HCT116 (cell line): ENCODE results near the gene CDCA4. TPM values are rescaled to one million over a fixed set of nuclear protein-coding genes. Genes with fewer than 3 reads are reported as not detected.

Experiments
- ATAC-seq: fragments of 200-7000 bp; cut with Tn5 transposase; 2 replicates; pipeline ENCODE4 v1.9.1; 2020; ENCODE audit warnings: mild to moderate bottlenecking, moderate library complexity
- BruUV-seq: library from RNA; stranded (reverse); fragments of 400-500 nt; replicated peaks from 2 replicates; lab custom pipeline; 2021; lab: Mats Ljungman, UMichigan
- CTCF ChIA-PET: fragments of 300-600 bp; sonication (Branson Sonifier 250); formaldehyde crosslinking; loops from one replicate; lab custom pipeline; 2021; ENCODE audit warnings: antibody characterized with exemption; lab: Charles Lee
- POLR2A ChIA-PET: fragments of 300-600, 350-600 bp; sonication (Branson Sonifier 250); formaldehyde crosslinking; loops from one replicate; lab custom pipeline; 2021; ENCODE audit warnings: antibody characterized with exemption; lab: Charles Lee
- RAD21 ChIA-PET, 2 experiments: fragments of 300-600 bp; sonication (Branson Sonifier 250); formaldehyde crosslinking; loops; one replicate each; lab custom pipeline; 2023; ENCODE audit warnings: low total read pairs in 2 of 2; ENCODE audit not compliant: uncharacterized antibody in 2 of 2, unreplicated experiment in 2 of 2, low non-redundant PET in 1 of 2; lab: Charles Lee
- DNase-seq: peaks from one replicate; pipeline ENCODE4 v3.0.0-alpha.2; 2010; ENCODE audit warnings: low read depth, low spot score
- H2AFZ ChIP-seq: fragments of 200-600 bp; shearing (Covaris generic), sonication (generic); 2 replicates; pipeline ENCODE4 v1.6.1; 2017; ENCODE audit warnings: low read depth, mixed run types, mixed read lengths, antibody characterized with exemption, low read length; ENCODE audit not compliant: poor library complexity, severe bottlenecking
- H3K27ac ChIP-seq: 2 replicates; pipeline ENCODE4 v1.5.1; 2012; ENCODE audit warnings: low read depth, low read length
- H3K27me3 ChIP-seq: fragments of 200-600 bp; sonication (generic); 2 replicates; pipeline ENCODE4 v1.6.1; 2016; ENCODE audit warnings: mixed run types, low read length, mixed read lengths; ENCODE audit not compliant: insufficient read depth
- H3K36me3 ChIP-seq, 2 experiments: fragments of 200-500 bp in 1 of 2; fragments of 200-600 bp in 1 of 2; sonication (Bioruptor generic) in 1 of 2; sonication (generic) in 1 of 2; 2 replicates each; pipeline versions ENCODE4 v1.5.1 to v1.6.1; 2014 to 2016; ENCODE audit warnings: low read length in 2 of 2, inconsistent platforms in 1 of 2, mixed read lengths in 1 of 2, mixed run types in 1 of 2; ENCODE audit not compliant: insufficient read depth in 2 of 2, control insufficient read depth in 1 of 2
- H3K4me1 ChIP-seq, 2 experiments: fragments of 200-600 bp in 1 of 2; sonication (generic) in 1 of 2; 2 replicates each; pipeline versions ENCODE4 v1.5.1 to v1.6.1; 2012 to 2017; ENCODE audit warnings: low read length in 2 of 2, inconsistent platforms in 1 of 2, mild to moderate bottlenecking in 1 of 2, mixed read lengths in 1 of 2, mixed run types in 1 of 2, moderate library complexity in 1 of 2; ENCODE audit not compliant: insufficient read depth in 2 of 2, control insufficient read depth in 1 of 2
- H3K4me2 ChIP-seq: fragments of 200-600 bp; sonication (generic); 2 replicates; pipeline ENCODE4 v1.6.1; 2017; ENCODE audit warnings: mixed run types, low read length, mixed read lengths
- H3K4me3 ChIP-seq, 2 experiments: fragments of 200-600 bp in 1 of 2; sonication (generic) in 1 of 2; replicated peaks in 1 of 2; 2 replicates each; pipeline ENCODE4 v1.5.1; 2011 to 2016; ENCODE audit warnings: low read length in 2 of 2, control low read depth in 1 of 2, low read depth in 1 of 2, mild to moderate bottlenecking in 1 of 2, mixed read lengths in 1 of 2, mixed run types in 1 of 2
- H3K79me2 ChIP-seq: fragments of 200-600 bp; sonication (generic); 2 replicates; pipeline ENCODE4 v1.6.1; 2017; ENCODE audit warnings: mild to moderate bottlenecking, mixed run types, low read length, moderate library complexity, mixed read lengths; ENCODE audit not compliant: insufficient read depth
- H3K9ac ChIP-seq: fragments of 200-600 bp; sonication (generic); 2 replicates; pipeline ENCODE4 v1.6.1; 2016; ENCODE audit warnings: low read length, mixed read lengths
- H3K9me2 ChIP-seq: fragments of 200-600 bp; sonication (generic), shearing (Covaris generic); 2 replicates; pipeline ENCODE4 v1.6.1; 2017; ENCODE audit warnings: mixed run types, mild to moderate bottlenecking, moderate library complexity; ENCODE audit not compliant: insufficient read depth
- H3K9me3 ChIP-seq, 2 experiments: fragments of 200-500 bp in 1 of 2; fragments of 200-600 bp in 1 of 2; sonication (Bioruptor generic) in 1 of 2; sonication (generic) in 1 of 2; 2 replicates each; pipeline ENCODE4 v1.6.1; 2014 to 2017; ENCODE audit warnings: low read length in 2 of 2, mixed read lengths in 2 of 2, inconsistent platforms in 1 of 2, low read depth in 1 of 2, mild to moderate bottlenecking in 1 of 2, mixed run types in 1 of 2, moderate library complexity in 1 of 2; ENCODE audit not compliant: control insufficient read depth in 1 of 2, insufficient read depth in 1 of 2
- H4K20me1 ChIP-seq: fragments of 200-600 bp; sonication (generic), shearing (Covaris generic); 2 replicates; pipeline ENCODE4 v1.6.1; 2017; ENCODE audit warnings: mixed run types, mild to moderate bottlenecking, moderate library complexity; ENCODE audit not compliant: insufficient read depth
- CBX3 ChIP-seq: IDR thresholded peaks from 2 replicates; pipeline ENCODE4 v1.6.1; 2012; ENCODE audit warnings: low read depth
- CTCF ChIP-seq, 3 experiments: fragments of 200-600 bp in 1 of 3; sonication (generic) in 1 of 3; IDR thresholded peaks in 2 of 3; conservative IDR thresholded peaks in 1 of 3; 2 replicates each; pipeline ENCODE4 v1.5.1; 2012 to 2017; ENCODE audit warnings: low read depth in 2 of 3, low read length in 2 of 3, antibody characterized with exemption in 1 of 3, borderline replicate concordance in 1 of 3, control low read depth in 1 of 3, mild to moderate bottlenecking in 1 of 3, mixed read lengths in 1 of 3, mixed run types in 1 of 3, moderate library complexity in 1 of 3; ENCODE audit not compliant: insufficient read depth in 1 of 3
- EGR1 ChIP-seq: IDR thresholded peaks from 2 replicates; pipeline ENCODE4 v1.6.1; 2012; ENCODE audit warnings: low read depth
- ELF1 ChIP-seq: IDR thresholded peaks from 2 replicates; pipeline ENCODE4 v1.6.1; 2012; ENCODE audit warnings: low read depth, borderline replicate concordance
- EZH2 ChIP-seq: fragments of 200-600 bp; sonication (generic); IDR thresholded peaks from 2 replicates; pipeline ENCODE4 v1.6.1; 2017; ENCODE audit warnings: antibody characterized with exemption, mixed run types
- EZH2phosphoT487 ChIP-seq: fragments of 200-600 bp; IDR thresholded peaks from 2 replicates; pipeline ENCODE4 v1.6.1; 2018; ENCODE audit warnings: antibody characterized with exemption, borderline replicate concordance
- JUND ChIP-seq: IDR thresholded peaks from 2 replicates; pipeline ENCODE4 v1.6.1; 2012
- POLR2A ChIP-seq: IDR thresholded peaks from 2 replicates; pipeline ENCODE4 v1.7.0; 2011; ENCODE audit warnings: borderline replicate concordance; ENCODE audit not compliant: insufficient read depth, insufficient read length; ENCODE audit errors: extremely low read depth
- POLR2AphosphoS5 ChIP-seq: IDR thresholded peaks from 2 replicates; pipeline ENCODE4 v1.6.1; 2011; ENCODE audit warnings: mild to moderate bottlenecking, low read depth, low read length, moderate library complexity
- SIN3A ChIP-seq: IDR thresholded peaks from 2 replicates; pipeline ENCODE4 v1.6.1; 2012; ENCODE audit warnings: low read depth
- SP1 ChIP-seq: IDR thresholded peaks from 2 replicates; pipeline ENCODE4 v1.6.1; 2012; ENCODE audit warnings: low read depth
- SRF ChIP-seq: IDR thresholded peaks from 2 replicates; pipeline ENCODE4 v1.6.1; 2012; ENCODE audit warnings: low read depth
- TCF7L2 ChIP-seq: IDR thresholded peaks from 2 replicates; pipeline ENCODE4 v1.7.0; 2011; ENCODE audit warnings: borderline replicate concordance, inconsistent platforms; ENCODE audit not compliant: insufficient read depth, insufficient read length; ENCODE audit errors: extremely low read depth
- YY1 ChIP-seq: IDR thresholded peaks from 2 replicates; pipeline ENCODE4 v1.6.1; 2011; ENCODE audit warnings: low read length, low read depth, moderate library complexity, mild to moderate bottlenecking; ENCODE audit not compliant: insufficient replicate concordance; ENCODE audit errors: extremely low read depth
- ZFX ChIP-seq: fragments of 450-650 bp; IDR thresholded peaks from 2 replicates; pipeline ENCODE4 v1.6.1; 2017
- intact Hi-C: fragments of 100-400 bp; cut with micrococcal nuclease; formaldehyde crosslinking; loops from 2 replicates; pipeline ENCODE4 v1.10.0; 2022
- total RNA-seq: library from RNA; stranded (reverse); gene quantifications from one replicate; pipeline ENCODE4 v1.2.1, GENCODE V29; 2021; ENCODE audit not compliant: unreplicated experiment
- TF ChIP-seq, protein P1 (sequence below): IDR thresholded peaks from 2 replicates; pipeline ENCODE4 v1.6.1; 2012
- TF ChIP-seq, protein P2 (sequence below): IDR thresholded peaks from 2 replicates; pipeline ENCODE4 v1.6.1; 2011; ENCODE audit warnings: mild to moderate bottlenecking, low read length, moderate library complexity; ENCODE audit not compliant: insufficient replicate concordance; ENCODE audit errors: extremely low read depth

Gene CDCA4
- total RNA-seq, 1 experiment from 2014 or later = 62.4 TPM

GRCh38 chr14:105042813-105043212 lies 21.9 kb upstream of the CDCA4 start:
- Histone ChIP-seq H3K27ac (no peak overlapping the region), H3K9me3 (no peaks in the 10 kb centered on the region), H3K4me1 (peaks cover 0 to 17% of the 10 kb centered on the region in 2 experiments; a peak in 2 of 4 replicates), H3K9me2 (no peaks in the 10 kb centered on the region), H3K36me3 (no peaks in the 10 kb centered on the region), H3K4me3 (no peak overlapping the region), H4K20me1 (no peaks in the 10 kb centered on the region), H3K27me3 (no peaks in the 10 kb centered on the region), H3K9ac (no peak overlapping the region), H3K79me2 (no peaks in the 10 kb centered on the region), H3K4me2 (no peak overlapping the region), H2AFZ (no peak overlapping the region)
- POLR2A ChIA-PET = no interaction called here
- DNase-seq = no peak
- no peak for TF ChIP-seq YY1
- TF ChIP-seq SP1 = no peak
- no peak for TF ChIP-seq JUND
- TF ChIP-seq, protein P1, sequence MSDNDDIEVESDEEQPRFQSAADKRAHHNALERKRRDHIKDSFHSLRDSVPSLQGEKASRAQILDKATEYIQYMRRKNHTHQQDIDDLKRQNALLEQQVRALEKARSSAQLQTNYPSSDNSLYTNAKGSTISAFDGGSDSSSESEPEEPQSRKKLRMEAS = no peak
- no peak for TF ChIP-seq ZFX
- TF ChIP-seq EZH2 = no peak
- TF ChIP-seq EZH2phosphoT487 = no peak
- TF ChIP-seq EGR1 = no peak
- no peak for TF ChIP-seq ELF1
- no peak for TF ChIP-seq POLR2A
- TF ChIP-seq SIN3A = no peak
- TF ChIP-seq, protein P2, sequence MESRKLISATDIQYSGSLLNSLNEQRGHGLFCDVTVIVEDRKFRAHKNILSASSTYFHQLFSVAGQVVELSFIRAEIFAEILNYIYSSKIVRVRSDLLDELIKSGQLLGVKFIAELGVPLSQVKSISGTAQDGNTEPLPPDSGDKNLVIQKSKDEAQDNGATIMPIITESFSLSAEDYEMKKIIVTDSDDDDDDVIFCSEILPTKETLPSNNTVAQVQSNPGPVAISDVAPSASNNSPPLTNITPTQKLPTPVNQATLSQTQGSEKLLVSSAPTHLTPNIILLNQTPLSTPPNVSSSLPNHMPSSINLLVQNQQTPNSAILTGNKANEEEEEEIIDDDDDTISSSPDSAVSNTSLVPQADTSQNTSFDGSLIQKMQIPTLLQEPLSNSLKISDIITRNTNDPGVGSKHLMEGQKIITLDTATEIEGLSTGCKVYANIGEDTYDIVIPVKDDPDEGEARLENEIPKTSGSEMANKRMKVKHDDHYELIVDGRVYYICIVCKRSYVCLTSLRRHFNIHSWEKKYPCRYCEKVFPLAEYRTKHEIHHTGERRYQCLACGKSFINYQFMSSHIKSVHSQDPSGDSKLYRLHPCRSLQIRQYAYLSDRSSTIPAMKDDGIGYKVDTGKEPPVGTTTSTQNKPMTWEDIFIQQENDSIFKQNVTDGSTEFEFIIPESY = no peak
- no peak for TF ChIP-seq CTCF (IDR thresholded peaks at IDR 0.05 in 2 of 3, conservative IDR thresholded peaks at IDR 0.05 in 1 of 3; ENCODE audit: borderline replicate concordance in 1 of 3, insufficient read depth in 1 of 3, low read depth in 2 of 3, low read length in 2 of 3)
- TF ChIP-seq CBX3 = no peak
- TF ChIP-seq SRF = no peak
- no peak for TF ChIP-seq TCF7L2
- no peak for TF ChIP-seq POLR2AphosphoS5
- intact Hi-C loops = no loop called here
- no TSS peak for BruUV-seq
- no peak for ATAC-seq
- CTCF ChIA-PET = no interaction called here
- RAD21 ChIA-PET = no interaction called here
